Measurements from ENCODE around the gene GPR141. TPM values are rescaled to one million over a fixed set of nuclear protein-coding genes. Genes with fewer than 3 reads are reported as not detected.

The GPR141 gene
- polyA plus RNA-seq, 2 of the 4 experiments (the other 2 are of a cell fraction): 0.12 to 0.49 TPM

DNA sequence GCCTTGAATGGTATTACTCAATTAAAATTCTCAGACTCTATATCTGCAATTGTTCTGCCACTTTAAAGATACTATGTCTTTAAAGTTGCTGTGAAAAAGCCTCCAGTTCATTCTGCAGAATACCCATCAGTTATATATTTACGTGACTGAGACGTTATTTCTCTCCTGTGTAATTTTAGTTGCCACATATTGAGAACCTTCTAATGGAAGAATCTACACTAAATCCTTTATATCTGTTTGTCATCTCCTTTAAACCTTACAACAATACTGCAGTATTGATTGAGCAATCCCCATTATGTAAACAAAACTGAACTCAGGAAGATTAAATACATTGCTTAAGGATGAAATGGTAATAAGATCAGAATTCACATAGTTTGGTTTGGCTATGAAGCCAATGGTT, 30.0 kb downstream of the GPR141 start (continued):
- TF ChIP-seq FOSL2 (IDR thresholded peaks at IDR 0.05) (no peak), FOSL2 (CRISPR knock-in tag; IDR thresholded peaks at IDR 0.05) (peak; percentile 62), ZSCAN20 (CRISPR knock-in tag; IDR thresholded peaks at IDR 0.05) (no peak), HOXA7 (CRISPR knock-in tag; IDR thresholded peaks at IDR 0.05) (no peak), EHMT2 (IDR thresholded peaks at IDR 0.05; ENCODE audit: low read depth) (no peak), CBX8 (IDR thresholded peaks at IDR 0.05) (no peak), SMC3 (IDR thresholded peaks at IDR 0.05) (0 out of 3 replicates have a peak, but pooled peaks have one; percentile 8)
- TF ChIP-seq, protein P1, sequence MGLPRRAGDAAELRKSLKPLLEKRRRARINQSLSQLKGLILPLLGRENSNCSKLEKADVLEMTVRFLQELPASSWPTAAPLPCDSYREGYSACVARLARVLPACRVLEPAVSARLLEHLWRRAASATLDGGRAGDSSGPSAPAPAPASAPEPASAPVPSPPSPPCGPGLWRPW (IDR thresholded peaks at IDR 0.05): peak; percentile 71

DNA sequence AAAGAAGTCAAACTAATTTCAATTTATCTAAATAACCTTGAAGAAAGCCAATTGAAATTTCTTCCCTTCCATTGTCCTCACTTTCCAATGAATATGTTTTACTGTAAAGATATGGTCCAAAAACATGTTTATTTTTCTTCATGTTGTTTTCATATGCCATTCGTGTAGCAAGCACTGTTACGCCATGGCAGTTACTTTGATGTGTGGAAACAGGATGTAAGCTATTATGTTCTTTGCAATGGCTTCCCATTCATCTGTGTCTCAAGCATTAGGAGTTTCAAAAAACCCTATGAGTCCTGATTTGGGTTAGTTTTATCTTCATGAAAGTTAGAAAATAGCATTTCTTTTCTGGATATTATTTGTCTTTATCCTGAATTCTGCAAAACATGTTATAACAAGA, 31.0 kb downstream of the GPR141 start:
- WGBS (ENCODE audit: missing lambda C conversion rate): 65% methylated on average over 2 of the region's 2 CpGs
- Histone ChIP-seq H3K4me3 (no peak overlapping the region), H3K27ac (peak overlapping the region; percentile 18 to 70; a peak in 5 of 6 replicates), H3K9me3 (no peaks in the 10 kb centered on the region), H3K4me1 (peaks cover 24% of the 10 kb centered on the region), H3K4me2 (0 out of 3 replicates have a peak overlapping the region, but pooled peaks have one; percentile 38)
- CTCF ChIA-PET: no interaction called here
- FAIRE-seq (no peak), DNase-seq (ENCODE audit: low read depth in 1 of 2, low spot score in 1 of 2) (no peak), ATAC-seq (no peak)
- TF ChIP-seq, protein P2, sequence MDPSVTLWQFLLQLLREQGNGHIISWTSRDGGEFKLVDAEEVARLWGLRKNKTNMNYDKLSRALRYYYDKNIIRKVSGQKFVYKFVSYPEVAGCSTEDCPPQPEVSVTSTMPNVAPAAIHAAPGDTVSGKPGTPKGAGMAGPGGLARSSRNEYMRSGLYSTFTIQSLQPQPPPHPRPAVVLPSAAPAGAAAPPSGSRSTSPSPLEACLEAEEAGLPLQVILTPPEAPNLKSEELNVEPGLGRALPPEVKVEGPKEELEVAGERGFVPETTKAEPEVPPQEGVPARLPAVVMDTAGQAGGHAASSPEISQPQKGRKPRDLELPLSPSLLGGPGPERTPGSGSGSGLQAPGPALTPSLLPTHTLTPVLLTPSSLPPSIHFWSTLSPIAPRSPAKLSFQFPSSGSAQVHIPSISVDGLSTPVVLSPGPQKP (IDR thresholded peaks at IDR 0.05; ENCODE audit: low read depth, low read length): no peak
- TF ChIP-seq HOXB13 (CRISPR knock-in tag; IDR thresholded peaks at IDR 0.05; ENCODE audit: low read depth) (no peak), SREBF2 (IDR thresholded peaks at IDR 0.05) (no peak), CHD2 (IDR thresholded peaks at IDR 0.05; ENCODE audit: low read length, partially characterized antibody) (no peak), EHF (CRISPR knock-in tag; IDR thresholded peaks at IDR 0.05) (no peak), CBX2 (IDR thresholded peaks at IDR 0.05; ENCODE audit: borderline replicate concordance, low read depth) (no peak), POLR2A (IDR thresholded peaks at IDR 0.05; ENCODE audit: low read length) (no peak), EHMT2 (IDR thresholded peaks at IDR 0.05; ENCODE audit: low read depth) (no peak), CEBPB (IDR thresholded peaks at IDR 0.05) (no peak), CHD4 (IDR thresholded peaks at IDR 0.05; ENCODE audit: borderline replicate concordance) (no peak), MAFK (IDR thresholded peaks at IDR 0.05; ENCODE audit: partially characterized antibody) (no peak), NFE2L2 (conservative IDR thresholded peaks at IDR 0.05; ENCODE audit: low read length) (no peak), POLR2AphosphoS2 (conservative IDR thresholded peaks at IDR 0.05; ENCODE audit: low read length) (no peak)
- TF ChIP-seq, protein P3, sequence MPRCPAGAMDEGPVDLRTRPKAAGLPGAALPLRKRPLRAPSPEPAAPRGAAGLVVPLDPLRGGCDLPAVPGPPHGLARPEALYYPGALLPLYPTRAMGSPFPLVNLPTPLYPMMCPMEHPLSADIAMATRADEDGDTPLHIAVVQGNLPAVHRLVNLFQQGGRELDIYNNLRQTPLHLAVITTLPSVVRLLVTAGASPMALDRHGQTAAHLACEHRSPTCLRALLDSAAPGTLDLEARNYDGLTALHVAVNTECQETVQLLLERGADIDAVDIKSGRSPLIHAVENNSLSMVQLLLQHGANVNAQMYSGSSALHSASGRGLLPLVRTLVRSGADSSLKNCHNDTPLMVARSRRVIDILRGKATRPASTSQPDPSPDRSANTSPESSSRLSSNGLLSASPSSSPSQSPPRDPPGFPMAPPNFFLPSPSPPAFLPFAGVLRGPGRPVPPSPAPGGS (IDR thresholded peaks at IDR 0.05): no peak
- TF ChIP-seq, protein P4, sequence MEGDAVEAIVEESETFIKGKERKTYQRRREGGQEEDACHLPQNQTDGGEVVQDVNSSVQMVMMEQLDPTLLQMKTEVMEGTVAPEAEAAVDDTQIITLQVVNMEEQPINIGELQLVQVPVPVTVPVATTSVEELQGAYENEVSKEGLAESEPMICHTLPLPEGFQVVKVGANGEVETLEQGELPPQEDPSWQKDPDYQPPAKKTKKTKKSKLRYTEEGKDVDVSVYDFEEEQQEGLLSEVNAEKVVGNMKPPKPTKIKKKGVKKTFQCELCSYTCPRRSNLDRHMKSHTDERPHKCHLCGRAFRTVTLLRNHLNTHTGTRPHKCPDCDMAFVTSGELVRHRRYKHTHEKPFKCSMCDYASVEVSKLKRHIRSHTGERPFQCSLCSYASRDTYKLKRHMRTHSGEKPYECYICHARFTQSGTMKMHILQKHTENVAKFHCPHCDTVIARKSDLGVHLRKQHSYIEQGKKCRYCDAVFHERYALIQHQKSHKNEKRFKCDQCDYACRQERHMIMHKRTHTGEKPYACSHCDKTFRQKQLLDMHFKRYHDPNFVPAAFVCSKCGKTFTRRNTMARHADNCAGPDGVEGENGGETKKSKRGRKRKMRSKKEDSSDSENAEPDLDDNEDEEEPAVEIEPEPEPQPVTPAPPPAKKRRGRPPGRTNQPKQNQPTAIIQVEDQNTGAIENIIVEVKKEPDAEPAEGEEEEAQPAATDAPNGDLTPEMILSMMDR (IDR thresholded peaks at IDR 0.05): no peak
- TF ChIP-seq, protein P5, sequence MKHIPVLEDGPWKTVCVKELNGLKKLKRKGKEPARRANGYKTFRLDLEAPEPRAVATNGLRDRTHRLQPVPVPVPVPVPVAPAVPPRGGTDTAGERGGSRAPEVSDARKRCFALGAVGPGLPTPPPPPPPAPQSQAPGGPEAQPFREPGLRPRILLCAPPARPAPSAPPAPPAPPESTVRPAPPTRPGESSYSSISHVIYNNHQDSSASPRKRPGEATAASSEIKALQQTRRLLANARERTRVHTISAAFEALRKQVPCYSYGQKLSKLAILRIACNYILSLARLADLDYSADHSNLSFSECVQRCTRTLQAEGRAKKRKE (CRISPR knock-in tag; IDR thresholded peaks at IDR 0.05; ENCODE audit: low read depth): no peak
- POLR2A ChIA-PET: no interaction called here
